HFFc6 (cell line): ENCODE results near the gene RIPOR1. TPM values are rescaled to one million over a fixed set of nuclear protein-coding genes. Genes with fewer than 3 reads are reported as not detected.

ENCODE experiments used
- DNase-seq: peaks from one replicate; pipeline ENCODE4 v3.0.0-alpha.2; 2018
- H3K27ac Mint-ChIP-seq: 2 replicates; pipeline ENCODE4 v1.8.0; 2020; ENCODE audit warnings: mild to moderate bottlenecking, mixed read lengths
- H3K27me3 Mint-ChIP-seq: 2 replicates; pipeline ENCODE4 v1.8.0; 2021; ENCODE audit warnings: mild to moderate bottlenecking, moderate library complexity, mixed read lengths; ENCODE audit not compliant: insufficient read depth
- H3K36me3 Mint-ChIP-seq: 2 replicates; pipeline ENCODE4 v1.8.0; 2021; ENCODE audit warnings: low read depth, mixed read lengths
- H3K4me1 Mint-ChIP-seq: 2 replicates; pipeline ENCODE4 v1.8.0; 2020; ENCODE audit warnings: low read depth, mixed read lengths
- H3K4me3 Mint-ChIP-seq: 2 replicates; pipeline ENCODE4 v1.8.0; 2020; ENCODE audit warnings: mild to moderate bottlenecking, moderate library complexity, mixed read lengths
- H3K9me3 Mint-ChIP-seq: 2 replicates; pipeline ENCODE4 v1.8.0; 2020; ENCODE audit warnings: mild to moderate bottlenecking, mixed read lengths
- total RNA-seq, 6 experiments: library from RNA; stranded (reverse); fragmentation: NEBNext Ultra II Directional; extraction: Animal tissue kit (Norgen Biotek cat#: 25700); gene quantifications; 2 replicates in 1 of 6; 3 replicates in 5 of 6; pipeline ENCODE4 v1.2.3, GENCODE V29; 2021
- TF ChIP-seq, protein P1 (sequence below): fragments of 200-600 bp; sonication (generic); IDR thresholded peaks from 2 replicates; pipeline ENCODE4 v1.5.0; 2021; ENCODE audit warnings: antibody characterized with exemption, mild to moderate bottlenecking

RIPOR1 gene
- total RNA-seq, 6 experiments from 2014 or later, result 72.2 to 101 (median 82.9) TPM

DNA sequence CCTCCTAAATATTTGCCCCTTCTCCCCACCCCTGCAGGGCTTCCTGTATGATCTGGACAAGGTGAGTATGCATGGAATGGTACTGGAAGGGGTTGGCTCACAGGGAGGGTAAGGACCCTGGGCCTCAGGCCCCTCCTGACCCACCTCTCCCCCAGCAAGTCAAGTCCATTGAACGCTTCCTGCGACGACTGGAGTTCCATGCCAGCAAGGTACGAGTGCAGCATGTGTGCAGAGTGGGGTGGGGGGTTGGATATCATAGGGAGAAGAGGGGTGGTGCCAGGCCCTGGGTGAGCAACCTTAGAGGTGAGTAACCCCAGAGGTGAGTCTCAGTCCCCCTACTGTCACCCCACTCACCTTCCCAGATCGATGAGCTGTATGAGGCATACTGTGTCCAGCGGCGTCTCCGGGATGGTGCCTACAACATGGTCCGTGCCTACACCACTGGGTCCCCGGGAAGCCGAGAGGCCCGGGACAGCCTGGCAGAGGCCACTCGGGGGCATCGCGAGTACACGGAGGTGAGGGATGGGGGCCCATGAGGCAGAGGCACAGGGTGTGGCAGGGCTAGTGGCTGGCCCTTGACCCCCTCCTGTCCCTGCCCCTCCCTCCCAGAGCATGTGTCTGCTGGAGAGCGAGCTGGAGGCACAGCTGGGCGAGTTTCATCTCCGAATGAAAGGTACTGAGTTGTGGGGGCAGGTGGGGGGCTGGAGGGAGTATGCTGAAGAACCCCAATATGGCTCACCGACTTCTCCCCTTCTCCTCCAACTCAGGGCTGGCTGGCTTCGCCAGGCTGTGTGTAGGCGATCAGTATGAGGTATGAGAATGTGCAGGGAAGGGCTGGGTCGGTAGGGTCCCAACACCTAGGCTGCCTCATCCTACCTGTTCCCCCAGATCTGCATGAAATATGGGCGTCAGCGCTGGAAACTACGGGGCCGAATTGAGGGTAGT lies 11.3 kb downstream of the RIPOR1 start:
- H3K27me3 Mint-ChIP-seq, result peaks cover 9% of the 10 kb centered on the region
- H3K36me3 Mint-ChIP-seq, result peaks cover 20% of the 10 kb centered on the region
- no peak overlapping the region for H3K4me3 Mint-ChIP-seq
- no peak overlapping the region for H3K27ac Mint-ChIP-seq
- TF ChIP-seq, protein P1, sequence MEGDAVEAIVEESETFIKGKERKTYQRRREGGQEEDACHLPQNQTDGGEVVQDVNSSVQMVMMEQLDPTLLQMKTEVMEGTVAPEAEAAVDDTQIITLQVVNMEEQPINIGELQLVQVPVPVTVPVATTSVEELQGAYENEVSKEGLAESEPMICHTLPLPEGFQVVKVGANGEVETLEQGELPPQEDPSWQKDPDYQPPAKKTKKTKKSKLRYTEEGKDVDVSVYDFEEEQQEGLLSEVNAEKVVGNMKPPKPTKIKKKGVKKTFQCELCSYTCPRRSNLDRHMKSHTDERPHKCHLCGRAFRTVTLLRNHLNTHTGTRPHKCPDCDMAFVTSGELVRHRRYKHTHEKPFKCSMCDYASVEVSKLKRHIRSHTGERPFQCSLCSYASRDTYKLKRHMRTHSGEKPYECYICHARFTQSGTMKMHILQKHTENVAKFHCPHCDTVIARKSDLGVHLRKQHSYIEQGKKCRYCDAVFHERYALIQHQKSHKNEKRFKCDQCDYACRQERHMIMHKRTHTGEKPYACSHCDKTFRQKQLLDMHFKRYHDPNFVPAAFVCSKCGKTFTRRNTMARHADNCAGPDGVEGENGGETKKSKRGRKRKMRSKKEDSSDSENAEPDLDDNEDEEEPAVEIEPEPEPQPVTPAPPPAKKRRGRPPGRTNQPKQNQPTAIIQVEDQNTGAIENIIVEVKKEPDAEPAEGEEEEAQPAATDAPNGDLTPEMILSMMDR, result no peak
- no peak for DNase-seq
- no peaks in the 10 kb centered on the region for H3K9me3 Mint-ChIP-seq
- H3K4me1 Mint-ChIP-seq, result peaks cover 55% of the 10 kb centered on the region

DNA sequence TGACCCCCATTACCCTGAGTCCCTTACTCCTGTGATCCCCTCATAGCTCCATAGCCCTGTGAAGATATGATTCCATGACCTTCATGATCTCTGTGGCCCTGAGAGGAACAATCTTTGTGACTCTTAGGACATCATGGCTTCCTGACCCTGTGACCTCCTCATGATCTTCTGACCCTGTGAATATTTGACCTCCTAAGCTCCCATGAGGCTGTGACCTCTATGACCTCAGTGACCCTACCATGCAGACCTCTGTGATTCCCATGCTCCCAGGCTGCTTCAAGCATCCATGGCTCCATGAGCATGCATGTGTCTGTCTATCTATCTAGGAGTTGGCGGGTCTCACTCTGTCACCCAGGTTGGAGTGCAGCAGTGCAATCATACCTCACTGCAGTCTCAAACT lies 12.1 kb downstream of the RIPOR1 start:
- Mint-ChIP-seq H3K36me3 (peaks cover 20% of the 10 kb centered on the region), H3K4me3 (no peak overlapping the region), H3K27me3 (peaks cover 9% of the 10 kb centered on the region), H3K4me1 (peaks cover 50% of the 10 kb centered on the region), H3K9me3 (no peaks in the 10 kb centered on the region), H3K27ac (no peak overlapping the region; the same call in 1 of the 2 replicates)
- TF ChIP-seq, protein P1, result no peak
- no peak for DNase-seq

DNA sequence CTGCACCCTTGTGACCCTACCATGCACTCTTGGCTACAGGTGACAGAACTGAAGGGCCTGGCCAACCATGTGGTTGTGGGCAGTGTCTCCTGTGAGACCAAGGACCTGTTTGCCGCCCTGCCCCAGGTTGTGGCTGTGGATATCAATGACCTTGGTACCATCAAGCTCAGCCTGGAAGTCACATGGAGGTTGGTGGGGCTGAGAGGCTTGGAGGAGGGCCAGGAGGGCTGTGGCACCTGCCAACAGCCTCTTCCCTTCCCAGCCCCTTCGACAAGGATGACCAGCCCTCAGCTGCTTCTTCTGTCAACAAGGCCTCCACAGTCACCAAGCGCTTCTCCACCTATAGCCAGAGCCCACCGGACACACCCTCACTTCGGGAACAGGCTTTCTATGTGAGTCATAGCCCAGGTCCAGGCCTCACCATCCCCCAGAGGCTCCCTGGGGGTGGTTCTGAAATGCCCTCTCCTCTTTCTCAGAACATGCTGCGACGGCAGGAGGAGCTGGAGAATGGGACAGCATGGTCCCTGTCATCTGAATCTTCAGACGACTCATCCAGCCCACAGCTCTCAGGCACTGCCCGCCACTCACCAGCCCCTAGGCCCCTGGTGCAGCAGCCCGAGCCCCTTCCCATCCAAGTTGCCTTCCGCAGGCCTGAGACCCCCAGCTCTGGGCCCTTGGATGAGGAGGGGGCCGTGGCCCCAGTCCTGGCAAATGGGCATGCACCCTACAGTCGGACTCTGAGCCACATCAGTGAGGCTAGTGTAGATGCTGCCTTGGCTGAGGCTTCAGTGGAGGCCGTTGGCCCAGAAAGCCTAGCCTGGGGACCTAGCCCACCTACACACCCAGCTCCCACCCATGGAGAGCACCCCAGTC lies 13.0 kb downstream of the RIPOR1 start:
- TF ChIP-seq, protein P1, result no peak
- H3K4me1 Mint-ChIP-seq, result peaks cover 43% of the 10 kb centered on the region
- H3K4me3 Mint-ChIP-seq, result no peak overlapping the region; the same call in 1 of the 2 replicates
- peaks cover 9% of the 10 kb centered on the region for H3K27me3 Mint-ChIP-seq
- H3K36me3 Mint-ChIP-seq, result peaks cover 20% of the 10 kb centered on the region
- no peaks in the 10 kb centered on the region for H3K9me3 Mint-ChIP-seq
- DNase-seq, result peak; percentile 42
- H3K27ac Mint-ChIP-seq, result peak overlapping the region; percentile 68; the same call in 1 of the 2 replicates

DNA sequence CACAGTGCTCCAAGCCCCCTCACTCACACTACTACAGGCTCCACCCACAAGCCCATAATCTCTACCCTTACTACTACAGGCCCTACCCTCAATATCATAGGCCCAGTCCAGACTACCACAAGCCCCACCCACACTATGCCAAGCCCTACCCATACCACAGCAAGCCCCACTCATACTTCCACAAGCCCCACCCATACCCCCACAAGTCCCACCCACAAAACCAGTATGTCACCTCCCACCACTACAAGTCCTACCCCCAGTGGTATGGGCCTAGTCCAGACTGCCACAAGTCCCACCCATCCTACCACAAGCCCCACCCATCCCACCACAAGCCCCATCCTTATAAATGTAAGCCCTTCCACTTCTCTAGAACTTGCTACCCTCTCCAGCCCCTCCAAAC lies 13.8 kb downstream of the RIPOR1 start:
- DNase-seq, result peak; percentile 65
- Mint-ChIP-seq H3K27me3 (peaks cover 9% of the 10 kb centered on the region), H3K4me1 (peaks cover 40% of the 10 kb centered on the region), H3K4me3 (no peak overlapping the region), H3K36me3 (peaks cover 20% of the 10 kb centered on the region), H3K9me3 (no peaks in the 10 kb centered on the region), H3K27ac (peak overlapping the region; percentile 68)
- TF ChIP-seq, protein P1, result no peak

DNA sequence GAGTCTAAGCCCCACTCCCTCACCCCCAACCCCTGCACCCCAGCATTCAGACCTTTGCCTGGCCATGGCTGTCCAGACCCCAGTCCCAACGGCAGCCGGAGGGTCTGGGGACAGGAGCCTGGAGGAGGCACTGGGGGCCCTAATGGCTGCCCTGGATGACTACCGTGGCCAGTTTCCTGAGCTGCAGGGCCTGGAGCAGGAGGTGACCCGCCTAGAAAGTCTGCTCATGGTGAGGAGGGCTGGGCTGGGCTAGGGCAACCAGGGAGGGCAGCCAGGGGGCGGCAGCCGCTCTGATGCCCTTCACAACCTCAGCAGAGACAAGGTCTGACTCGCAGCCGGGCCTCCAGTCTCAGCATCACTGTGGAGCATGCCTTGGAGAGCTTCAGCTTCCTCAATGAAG lies 14.4 kb downstream of the RIPOR1 start:
- Mint-ChIP-seq H3K36me3 (peaks cover 20% of the 10 kb centered on the region), H3K4me3 (no peak overlapping the region)

More for the DNA sequence above, 14.4 kb downstream of the RIPOR1 start:
- Mint-ChIP-seq H3K27ac (no peak overlapping the region), H3K27me3 (peaks cover 9% of the 10 kb centered on the region), H3K9me3 (no peaks in the 10 kb centered on the region), H3K4me1 (peaks cover 40% of the 10 kb centered on the region)
- TF ChIP-seq, protein P1, result 0 out of 2 replicates have a peak, but pooled peaks have one; percentile 21
- DNase-seq, result no peak
